Vagina (tissue), 2 donors: Measurements from ENCODE around the gene PITRM1.

Experiments
- POLR2A ChIP-seq, 2 donors: fragments of 450-650 bp; IDR thresholded peaks; one replicate each; pipeline ENCODE4 v1.6.1; 2017; ENCODE audit warnings: antibody characterized with exemption in 2 of 2, mild to moderate bottlenecking in 2 of 2, moderate library complexity in 2 of 2
- TF ChIP-seq, protein P1 (sequence below), 3 experiments: fragments of 450-650 bp in 2 of 3; fragments of 200-600 bp in 1 of 3; sonication (generic) in 1 of 3; IDR thresholded peaks; one replicate each; pipeline ENCODE4 v1.5.1; 2017 to 2019; ENCODE audit warnings: antibody characterized with exemption in 3 of 3, mild to moderate bottlenecking in 2 of 3, moderate library complexity in 2 of 3

DNA sequence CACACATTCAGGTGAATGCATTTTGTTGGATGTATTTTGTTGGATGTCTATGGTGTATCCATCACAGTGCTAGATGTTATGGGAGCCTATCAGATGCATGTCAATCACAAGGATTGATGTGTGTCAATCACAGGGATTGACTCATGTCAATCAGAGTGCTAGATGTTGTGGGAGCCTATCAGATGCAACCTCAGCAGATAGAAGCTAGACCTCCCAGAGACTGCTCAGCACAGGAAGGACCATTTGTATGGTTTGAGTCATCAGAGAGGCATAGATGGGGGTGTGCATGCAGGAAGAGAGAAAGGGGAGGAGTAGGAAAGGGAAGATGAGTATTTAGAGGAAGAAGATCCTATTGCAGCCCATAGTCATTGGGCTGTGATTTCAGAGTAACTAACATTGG lies 48.3 kb upstream of the PITRM1 start:
- TF ChIP-seq, protein P1, sequence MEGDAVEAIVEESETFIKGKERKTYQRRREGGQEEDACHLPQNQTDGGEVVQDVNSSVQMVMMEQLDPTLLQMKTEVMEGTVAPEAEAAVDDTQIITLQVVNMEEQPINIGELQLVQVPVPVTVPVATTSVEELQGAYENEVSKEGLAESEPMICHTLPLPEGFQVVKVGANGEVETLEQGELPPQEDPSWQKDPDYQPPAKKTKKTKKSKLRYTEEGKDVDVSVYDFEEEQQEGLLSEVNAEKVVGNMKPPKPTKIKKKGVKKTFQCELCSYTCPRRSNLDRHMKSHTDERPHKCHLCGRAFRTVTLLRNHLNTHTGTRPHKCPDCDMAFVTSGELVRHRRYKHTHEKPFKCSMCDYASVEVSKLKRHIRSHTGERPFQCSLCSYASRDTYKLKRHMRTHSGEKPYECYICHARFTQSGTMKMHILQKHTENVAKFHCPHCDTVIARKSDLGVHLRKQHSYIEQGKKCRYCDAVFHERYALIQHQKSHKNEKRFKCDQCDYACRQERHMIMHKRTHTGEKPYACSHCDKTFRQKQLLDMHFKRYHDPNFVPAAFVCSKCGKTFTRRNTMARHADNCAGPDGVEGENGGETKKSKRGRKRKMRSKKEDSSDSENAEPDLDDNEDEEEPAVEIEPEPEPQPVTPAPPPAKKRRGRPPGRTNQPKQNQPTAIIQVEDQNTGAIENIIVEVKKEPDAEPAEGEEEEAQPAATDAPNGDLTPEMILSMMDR (IDR thresholded peaks at IDR 0.05), result no peak
- TF ChIP-seq POLR2A (IDR thresholded peaks at IDR 0.05), result no peak
